ENCODE results near the gene ZNF541. TPM values are rescaled to one million over a fixed set of nuclear protein-coding genes. Genes with fewer than 3 reads are reported as not detected.
"Not testable (repeated sequence)": the region's sequence is repeated elsewhere in the genome, so short reads cannot be mapped to it uniquely, and the experiment has no call there.

Gene ZNF541
- total RNA-seq, 1 experiment from 2014 or later, result 0.15 TPM

- Histone ChIP-seq H3K27ac (ENCODE audit: low read length) (peak overlapping the region; percentile 84), H3K9me3 (ENCODE audit: control insufficient read depth, insufficient read depth, low read depth, low read length) (no peaks in the 10 kb centered on the region), H3K4me3 (ENCODE audit: low read depth in 2 of 2, low read length in 2 of 2) (peak overlapping the region; percentile 66 to 81), H3K36me3 (ENCODE audit: control insufficient read depth, insufficient read depth, low read length) (no peaks in the 10 kb centered on the region), H3K27me3 (ENCODE audit: control insufficient read depth, insufficient read depth, low read length) (no peaks in the 10 kb centered on the region), H3K4me1 (ENCODE audit: control insufficient read depth, insufficient read depth, low read length) (peaks cover 8% of the 10 kb centered on the region)
- TF ChIP-seq, protein P1, sequence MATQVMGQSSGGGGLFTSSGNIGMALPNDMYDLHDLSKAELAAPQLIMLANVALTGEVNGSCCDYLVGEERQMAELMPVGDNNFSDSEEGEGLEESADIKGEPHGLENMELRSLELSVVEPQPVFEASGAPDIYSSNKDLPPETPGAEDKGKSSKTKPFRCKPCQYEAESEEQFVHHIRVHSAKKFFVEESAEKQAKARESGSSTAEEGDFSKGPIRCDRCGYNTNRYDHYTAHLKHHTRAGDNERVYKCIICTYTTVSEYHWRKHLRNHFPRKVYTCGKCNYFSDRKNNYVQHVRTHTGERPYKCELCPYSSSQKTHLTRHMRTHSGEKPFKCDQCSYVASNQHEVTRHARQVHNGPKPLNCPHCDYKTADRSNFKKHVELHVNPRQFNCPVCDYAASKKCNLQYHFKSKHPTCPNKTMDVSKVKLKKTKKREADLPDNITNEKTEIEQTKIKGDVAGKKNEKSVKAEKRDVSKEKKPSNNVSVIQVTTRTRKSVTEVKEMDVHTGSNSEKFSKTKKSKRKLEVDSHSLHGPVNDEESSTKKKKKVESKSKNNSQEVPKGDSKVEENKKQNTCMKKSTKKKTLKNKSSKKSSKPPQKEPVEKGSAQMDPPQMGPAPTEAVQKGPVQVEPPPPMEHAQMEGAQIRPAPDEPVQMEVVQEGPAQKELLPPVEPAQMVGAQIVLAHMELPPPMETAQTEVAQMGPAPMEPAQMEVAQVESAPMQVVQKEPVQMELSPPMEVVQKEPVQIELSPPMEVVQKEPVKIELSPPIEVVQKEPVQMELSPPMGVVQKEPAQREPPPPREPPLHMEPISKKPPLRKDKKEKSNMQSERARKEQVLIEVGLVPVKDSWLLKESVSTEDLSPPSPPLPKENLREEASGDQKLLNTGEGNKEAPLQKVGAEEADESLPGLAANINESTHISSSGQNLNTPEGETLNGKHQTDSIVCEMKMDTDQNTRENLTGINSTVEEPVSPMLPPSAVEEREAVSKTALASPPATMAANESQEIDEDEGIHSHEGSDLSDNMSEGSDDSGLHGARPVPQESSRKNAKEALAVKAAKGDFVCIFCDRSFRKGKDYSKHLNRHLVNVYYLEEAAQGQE (IDR thresholded peaks at IDR 0.05; ENCODE audit: insufficient read depth in 1 of 2, low read depth in 2 of 2, low read length in 1 of 2), result no peak
- TF ChIP-seq CTCF (IDR thresholded peaks at IDR 0.05) (no peak), TCF7L2 (IDR thresholded peaks at IDR 0.05; ENCODE audit: low read depth, low read length) (no peak), POLR2AphosphoS5 (IDR thresholded peaks at IDR 0.05; ENCODE audit: low read depth, low read length) (peak; percentile 58; the same call in 1 of the 2 replicates), SIN3A (IDR thresholded peaks at IDR 0.05; ENCODE audit: borderline replicate concordance, insufficient read depth, low read depth, low read length) (no peak)
- TSS peak; percentile 94 for BruUV-seq (replicated peaks)
- in situ Hi-C loops (cut with HindIII; ENCODE audit: low pct_unique_long_range_greater_than_20kb, low sequenced_read_pairs), result no loop called here
- intact Hi-C loops (cut with micrococcal nuclease; ENCODE audit: unreplicated experiment), result loop anchor here (10.0 kb wide), 1 partner anchor 86 kb away; the partner anchor contains the start of gene NAPA
- DNase-seq (ENCODE audit: low read depth, low spot score), result peak; percentile 85
- peak; percentile 94 for ATAC-seq
- ChIA-PET CTCF (interaction anchor here (0.6 to 0.7 kb wide), 4 partner anchors 97 to 316 kb away, joined by 3 to 7 read pairs (median 3); no protein-coding TSS in a partner anchor), POLR2A (interaction anchor here (0.7 kb wide), 2 partner anchors 61 to 110 kb away, joined by 3 to 5 read pairs; no protein-coding TSS in a partner anchor)
These were observed 27.6 kb upstream of the ZNF541 start for GRCh38 chr19:47600246-47601179.

GRCh38 chr19:47599671-47600245 is 26.8 kb upstream of the ZNF541 start:
- CTCF ChIA-PET, result interaction anchor here (0.6 to 0.7 kb wide), 3 partner anchors 96 to 315 kb away, joined by 3 read pairs; no protein-coding TSS in a partner anchor
- H3K27ac ChIP-seq (ENCODE audit: low read length), result peak overlapping the region; percentile 84
- H3K4me1 ChIP-seq (ENCODE audit: control insufficient read depth, insufficient read depth, low read length); ATAC-seq; BruUV-seq (replicated peaks); in situ Hi-C loops (cut with HindIII; ENCODE audit: low pct_unique_long_range_greater_than_20kb, low sequenced_read_pairs); H3K27me3 ChIP-seq (ENCODE audit: control insufficient read depth, insufficient read depth, low read length); H3K9me3 ChIP-seq (ENCODE audit: control insufficient read depth, insufficient read depth, low read depth, low read length); H3K36me3 ChIP-seq (ENCODE audit: control insufficient read depth, insufficient read depth, low read length); DNase-seq (ENCODE audit: low read depth, low spot score): not testable (repeated sequence)
- H3K4me3 ChIP-seq (ENCODE audit: low read depth in 2 of 2, low read length in 2 of 2), result peak overlapping the region; percentile 63 to 66
- intact Hi-C loops (cut with micrococcal nuclease; ENCODE audit: unreplicated experiment), result loop anchor here (10.0 kb wide), 1 partner anchor 85 kb away; the partner anchor contains the start of gene NAPA
- POLR2A ChIA-PET, result interaction anchor here (0.6 to 0.7 kb wide), 3 partner anchors 34 to 191 kb away, joined by 3 to 12 read pairs (median 7); no protein-coding TSS in a partner anchor

Measured in Panc1 (cell line).